PC-9 (cell line): ENCODE results near the gene SCN8A.

Experiments
- EZH2 ChIP-seq: fragments of 200-600 bp; sonication (generic); IDR thresholded peaks from 2 replicates; pipeline ENCODE4 v1.8.0; 2017; ENCODE audit warnings: antibody characterized with exemption, low read depth
- TF ChIP-seq, protein P1 (sequence below): fragments of 200-600 bp; sonication (generic); conservative IDR thresholded peaks from 2 replicates; pipeline ENCODE4 v1.6.1; 2017; ENCODE audit warnings: mixed run types, antibody characterized with exemption, mild to moderate bottlenecking, moderate library complexity

GRCh38 chr12:51620448-51620847 is 29.4 kb downstream of the SCN8A start:
- TF ChIP-seq, protein P1, sequence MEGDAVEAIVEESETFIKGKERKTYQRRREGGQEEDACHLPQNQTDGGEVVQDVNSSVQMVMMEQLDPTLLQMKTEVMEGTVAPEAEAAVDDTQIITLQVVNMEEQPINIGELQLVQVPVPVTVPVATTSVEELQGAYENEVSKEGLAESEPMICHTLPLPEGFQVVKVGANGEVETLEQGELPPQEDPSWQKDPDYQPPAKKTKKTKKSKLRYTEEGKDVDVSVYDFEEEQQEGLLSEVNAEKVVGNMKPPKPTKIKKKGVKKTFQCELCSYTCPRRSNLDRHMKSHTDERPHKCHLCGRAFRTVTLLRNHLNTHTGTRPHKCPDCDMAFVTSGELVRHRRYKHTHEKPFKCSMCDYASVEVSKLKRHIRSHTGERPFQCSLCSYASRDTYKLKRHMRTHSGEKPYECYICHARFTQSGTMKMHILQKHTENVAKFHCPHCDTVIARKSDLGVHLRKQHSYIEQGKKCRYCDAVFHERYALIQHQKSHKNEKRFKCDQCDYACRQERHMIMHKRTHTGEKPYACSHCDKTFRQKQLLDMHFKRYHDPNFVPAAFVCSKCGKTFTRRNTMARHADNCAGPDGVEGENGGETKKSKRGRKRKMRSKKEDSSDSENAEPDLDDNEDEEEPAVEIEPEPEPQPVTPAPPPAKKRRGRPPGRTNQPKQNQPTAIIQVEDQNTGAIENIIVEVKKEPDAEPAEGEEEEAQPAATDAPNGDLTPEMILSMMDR: no peak
- TF ChIP-seq EZH2: no peak
